GM12878 (cell line): ENCODE measurements around the gene TMEM88. TPM values are rescaled to one million over a fixed set of nuclear protein-coding genes. Genes with fewer than 3 reads are reported as not detected.

Experiments
- ATAC-seq: fragments of 200-7000 bp; cut with Tn5 transposase; 3 replicates; pipeline ENCODE4 v1.9.1; 2020; ENCODE audit warnings: mild to moderate bottlenecking, moderate library complexity
- BruUV-seq: library from RNA; stranded (reverse); fragments of 400-500 nt; replicated peaks from 2 replicates; lab custom pipeline; 2021; lab: Mats Ljungman, UMichigan
- CTCF ChIA-PET: fragments of 300-600 bp; sonication (Branson Sonifier 250); formaldehyde crosslinking; extraction: SDS; loops from one replicate; lab custom pipeline; 2021; ENCODE audit warnings: inconsistent platforms; lab: Yijun Ruan, JAX
- POLR2A ChIA-PET: fragments of 350-600 bp; formaldehyde crosslinking; extraction: SDS; loops from one replicate; lab custom pipeline; 2021; ENCODE audit warnings: inconsistent platforms; lab: Charles Lee
- RAD21 ChIA-PET: fragments of 300-600 bp; sonication (Branson Sonifier 250); formaldehyde crosslinking; loops from one replicate; lab custom pipeline; 2023; ENCODE audit warnings: antibody characterized with exemption; ENCODE audit not compliant: unreplicated experiment; lab: Charles Lee
- SMC1A ChIA-PET: fragments of 300-600 bp; sonication (Branson Sonifier 250); formaldehyde crosslinking; loops from one replicate; lab custom pipeline; 2023; ENCODE audit not compliant: unreplicated experiment, uncharacterized antibody; lab: Charles Lee
- DNase-seq: peaks from one replicate; pipeline ENCODE4 v3.0.0-alpha.2; 2011; ENCODE audit warnings: low read depth, low spot score
- FAIRE-seq: peaks from 3 replicates; lab custom pipeline; 2011; peaks lifted over from hg19 to GRCh38; lab: Jason Lieb, UNC
- H2AFZ ChIP-seq: 2 replicates; pipeline ENCODE4 v1.6.0; 2011; ENCODE audit warnings: low read depth, low read length, control low read depth; ENCODE audit not compliant: control insufficient read depth
- H3K27ac ChIP-seq: 2 replicates; pipeline ENCODE4 v1.5.1; 2011; ENCODE audit warnings: control low read depth; ENCODE audit not compliant: control insufficient read depth, insufficient read depth
- H3K27me3 ChIP-seq, 2 experiments: replicated peaks in 1 of 2; 2 replicates each; pipeline versions ENCODE4 v1.6.0 to v1.6.1; 2011; ENCODE audit warnings: low read length in 1 of 2; ENCODE audit not compliant: control insufficient read depth in 2 of 2, insufficient read depth in 2 of 2
- H3K36me3 ChIP-seq, 2 experiments: 2 replicates each; pipeline ENCODE4 v1.5.1; 2011; ENCODE audit warnings: low read length in 1 of 2; ENCODE audit not compliant: control insufficient read depth in 2 of 2, insufficient read depth in 2 of 2
- H3K4me1 ChIP-seq: 2 replicates; pipeline ENCODE4 v1.6.1; 2011; ENCODE audit warnings: mild to moderate bottlenecking, low read length, moderate library complexity, mixed read lengths; ENCODE audit not compliant: control insufficient read depth, insufficient read depth
- H3K4me2 ChIP-seq: 2 replicates; pipeline ENCODE4 v1.6.0; 2011; ENCODE audit warnings: control low read depth; ENCODE audit not compliant: control insufficient read depth, insufficient read depth
- H3K4me3 ChIP-seq: fragments of 200-600 bp; sonication (generic); 2 replicates; pipeline ENCODE4 v1.5.1; 2016
- H3K79me2 ChIP-seq: 2 replicates; pipeline ENCODE4 v1.6.0; 2011; ENCODE audit warnings: low read length; ENCODE audit not compliant: control insufficient read depth, insufficient read depth
- H3K9ac ChIP-seq: 2 replicates; pipeline ENCODE4 v1.8.0; 2011; ENCODE audit warnings: low read length, control low read depth, mixed read lengths; ENCODE audit not compliant: control insufficient read depth, insufficient read depth
- H3K9me3 ChIP-seq: replicated peaks from 3 replicates; pipeline ENCODE4 v1.5.1; 2011; ENCODE audit warnings: mild to moderate bottlenecking, low read length; ENCODE audit not compliant: control insufficient read depth, insufficient read depth
- H4K20me1 ChIP-seq: 2 replicates; pipeline ENCODE4 v1.6.0; 2011; ENCODE audit not compliant: control insufficient read depth, insufficient read depth
- BRCA1 ChIP-seq: IDR thresholded peaks from 2 replicates; pipeline ENCODE4 v1.6.1; 2011; ENCODE audit warnings: low read depth, low read length, improper control_type of control experiment
- HCFC1 ChIP-seq: fragments of 150-350 bp; IDR thresholded peaks from 2 replicates; pipeline ENCODE4 v1.6.1; 2014; ENCODE audit warnings: low read length
- NBN ChIP-seq: fragments of 450-650 bp; IDR thresholded peaks from 2 replicates; pipeline ENCODE4 v1.6.1; 2016
- NR2C2 ChIP-seq: IDR thresholded peaks from 2 replicates; pipeline ENCODE4 v1.6.1; 2011; ENCODE audit warnings: borderline replicate concordance, low read depth; ENCODE audit not compliant: control insufficient read depth, insufficient read length
- POLR2A ChIP-seq: IDR thresholded peaks from 2 replicates; pipeline ENCODE4 v1.6.1; 2011; ENCODE audit warnings: low read depth, mild to moderate bottlenecking, low read length
- POLR2AphosphoS5 ChIP-seq: IDR thresholded peaks from 2 replicates; pipeline ENCODE4 v1.6.1; 2011; ENCODE audit warnings: mild to moderate bottlenecking, low read length, inconsistent platforms
- RB1 ChIP-seq: fragments of 450-650 bp; formaldehyde crosslinking; IDR thresholded peaks from 2 replicates; pipeline ENCODE4 v1.6.1; 2017; ENCODE audit warnings: mild to moderate bottlenecking, borderline replicate concordance
- TCF3 ChIP-seq: IDR thresholded peaks from 2 replicates; pipeline ENCODE4 v1.6.1; 2012; ENCODE audit warnings: low read depth, mild to moderate bottlenecking, low read length, borderline replicate concordance; ENCODE audit not compliant: insufficient read depth
- USF1 ChIP-seq: IDR thresholded peaks from 2 replicates; pipeline ENCODE4 v1.6.1; 2011; ENCODE audit warnings: borderline replicate concordance, low read depth, mild to moderate bottlenecking, moderate library complexity, mixed read lengths, low read length; ENCODE audit not compliant: insufficient read depth; ENCODE audit errors: extremely low read length
- WGBS: methylation state at CpG from one replicate; pipeline ENCODE4 v1.1.6; 2016; ENCODE audit warnings: low lambda C conversion rate; ENCODE audit not compliant: insufficient replicate concordance, insufficient coverage; ENCODE audit errors: missing lambda C conversion rate; 5-methylcytosine and 5-hydroxymethylcytosine counted together
- in situ Hi-C: fragments of 300-500 bp; cut with MboI; formaldehyde crosslinking; loops from 9 replicates; pipeline ENCODE4 v1.14.3; 2018; ENCODE audit warnings: mixed read lengths
- intact Hi-C: fragments of 100-400 bp; cut with micrococcal nuclease; formaldehyde crosslinking; loops from one replicate; pipeline ENCODE4 v1.14.2; 2022; ENCODE audit not compliant: unreplicated experiment
- polyA plus RNA-seq, 11 experiments: library from polyadenylated mRNA; depleted of rRNA in 4 of 11; unstranded in 6 of 11; stranded (reverse) in 5 of 11; fragments of >200 nt; fragmentation: Nextera tagmentation in 4 of 11; fragmentation: Illumina TruSeq in 1 of 11; extraction: Ambion mirVana in 4 of 11; extraction: Trizol in 1 of 11; gene quantifications; 1 replicate in 1 of 11; 2 replicates in 10 of 11; pipeline versions ENCODE4 v1.2.1 to v1.2.3, GENCODE V29; 2011 to 2016; ENCODE audit warnings: inconsistent platforms in 2 of 11, missing spikeins in 2 of 11, low read depth in 1 of 11
- total RNA-seq, 4 experiments: library from RNA; depleted of rRNA in 3 of 4; stranded (reverse); fragments of >200 nt in 3 of 4; fragmentation: Illumina TruSeq in 1 of 4; extraction: Trizol in 1 of 4; gene quantifications; 2 replicates each; pipeline versions ENCODE4 v1.2.1 to v1.2.3, GENCODE V29; 2013 to 2021
- TF ChIP-seq, protein P1 (sequence below): fragments of 450-650 bp; IDR thresholded peaks from 2 replicates; pipeline ENCODE4 v1.6.1; 2014; ENCODE audit warnings: mild to moderate bottlenecking
- TF ChIP-seq, protein P2 (sequence below): fragments of 450-650 bp; IDR thresholded peaks from 2 replicates; pipeline ENCODE4 v1.6.1; 2018; ENCODE audit warnings: borderline replicate concordance, mild to moderate bottlenecking; ENCODE audit not compliant: partially characterized antibody
- TF ChIP-seq, protein P3 (sequence below): fragments of 450-650 bp; IDR thresholded peaks from 2 replicates; pipeline ENCODE4 v1.6.1; 2016; ENCODE audit warnings: mild to moderate bottlenecking, moderate library complexity, borderline replicate concordance
- TF ChIP-seq, protein P4 (sequence below): IDR thresholded peaks from 2 replicates; pipeline ENCODE4 v1.6.1; 2011; ENCODE audit warnings: low read depth, low read length, improper control_type of control experiment, borderline replicate concordance

Gene TMEM88
- total and polyA plus RNA-seq, 10 of the 15 experiments (the other 5 are each of a cell fraction or from before 2014, with no cell fraction given), result 0.21 to 2.2 (median 0.62) TPM; not detected in 5

DNA sequence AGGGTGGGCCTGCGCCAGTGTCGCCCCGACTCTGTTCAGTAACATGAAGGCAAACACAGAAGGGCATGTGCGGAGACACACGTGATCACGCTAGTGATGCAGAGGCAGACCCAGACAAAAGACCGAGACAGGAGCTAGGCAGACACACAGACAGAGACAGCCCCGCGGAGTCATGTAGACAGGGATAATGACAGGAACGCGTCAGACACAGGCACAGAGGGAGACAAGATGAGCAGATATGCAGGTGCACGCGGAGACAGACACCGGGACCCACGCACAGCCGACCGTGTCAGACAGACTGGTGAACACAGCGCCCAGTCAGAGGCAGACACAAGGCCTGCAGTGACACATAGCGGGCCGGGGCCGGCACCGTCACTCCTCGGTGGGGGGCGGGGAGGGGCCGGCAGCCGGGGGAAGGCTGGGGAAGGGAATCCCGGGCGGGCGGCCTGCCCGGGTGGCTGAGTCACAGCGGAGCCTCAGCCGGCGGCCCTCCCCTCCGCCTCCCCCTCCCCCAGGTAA lies 13.4 kb upstream of the TMEM88 start:
- Histone ChIP-seq H3K4me2 (peak overlapping the region; percentile 100), H3K9me3 (no peaks in the 10 kb centered on the region), H3K9ac (peak overlapping the region; percentile 97), H3K27me3 (no peaks in the 10 kb centered on the region), H2AFZ (peak overlapping the region; percentile 62), H4K20me1 (no peaks in the 10 kb centered on the region; the same call in none of the 2 replicates), H3K79me2 (peaks cover 63% of the 10 kb centered on the region), H3K36me3 (peaks cover 4 to 5% of the 10 kb centered on the region in 2 experiments; a peak in 3 of 4 replicates), H3K27ac (peak overlapping the region; percentile 99), H3K4me3 (peak overlapping the region; percentile 92), H3K4me1 (peaks cover 41% of the 10 kb centered on the region)
- intact Hi-C loops, result no loop called here
- CTCF ChIA-PET, result interaction anchor here (0.6 to 2.3 kb wide), 7 partner anchors 14 to 216 kb away, joined by 3 to 9 read pairs (median 3); partner anchors contain the start of genes CNTROB, NAA38 and TRAPPC1
- 16% methylated on average over 23 of the region's 34 CpGs for WGBS
- DNase-seq, result no peak
- no peak for FAIRE-seq
- in situ Hi-C loops, result no loop called here
- SMC1A ChIA-PET, result interaction anchor here (0.9 to 1.5 kb wide), 4 partner anchors 8 to 98 kb away, joined by 3 to 5 read pairs (median 3); partner anchors contain the start of gene KDM6B
- POLR2A ChIA-PET, result interaction anchor here (1.0 to 4.1 kb wide), 2 partner anchors 7 to 16 kb away, joined by 5 to 49 read pairs; partner anchors contain the start of genes KDM6B and NAA38
- BruUV-seq, result no TSS peak
- ATAC-seq, result peak; percentile 12
- RAD21 ChIA-PET, result interaction anchor here (1.3 to 2.1 kb wide), 3 partner anchors 9 to 98 kb away, joined by 4 to 8 read pairs (median 6); partner anchors contain the start of gene NAA38
- peak; percentile 70 for TF ChIP-seq USF1
- TF ChIP-seq, protein P1, sequence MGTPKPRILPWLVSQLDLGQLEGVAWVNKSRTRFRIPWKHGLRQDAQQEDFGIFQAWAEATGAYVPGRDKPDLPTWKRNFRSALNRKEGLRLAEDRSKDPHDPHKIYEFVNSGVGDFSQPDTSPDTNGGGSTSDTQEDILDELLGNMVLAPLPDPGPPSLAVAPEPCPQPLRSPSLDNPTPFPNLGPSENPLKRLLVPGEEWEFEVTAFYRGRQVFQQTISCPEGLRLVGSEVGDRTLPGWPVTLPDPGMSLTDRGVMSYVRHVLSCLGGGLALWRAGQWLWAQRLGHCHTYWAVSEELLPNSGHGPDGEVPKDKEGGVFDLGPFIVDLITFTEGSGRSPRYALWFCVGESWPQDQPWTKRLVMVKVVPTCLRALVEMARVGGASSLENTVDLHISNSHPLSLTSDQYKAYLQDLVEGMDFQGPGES, result no peak
- TF ChIP-seq RB1, result no peak
- no peak for TF ChIP-seq BRCA1
- TF ChIP-seq, protein P2, sequence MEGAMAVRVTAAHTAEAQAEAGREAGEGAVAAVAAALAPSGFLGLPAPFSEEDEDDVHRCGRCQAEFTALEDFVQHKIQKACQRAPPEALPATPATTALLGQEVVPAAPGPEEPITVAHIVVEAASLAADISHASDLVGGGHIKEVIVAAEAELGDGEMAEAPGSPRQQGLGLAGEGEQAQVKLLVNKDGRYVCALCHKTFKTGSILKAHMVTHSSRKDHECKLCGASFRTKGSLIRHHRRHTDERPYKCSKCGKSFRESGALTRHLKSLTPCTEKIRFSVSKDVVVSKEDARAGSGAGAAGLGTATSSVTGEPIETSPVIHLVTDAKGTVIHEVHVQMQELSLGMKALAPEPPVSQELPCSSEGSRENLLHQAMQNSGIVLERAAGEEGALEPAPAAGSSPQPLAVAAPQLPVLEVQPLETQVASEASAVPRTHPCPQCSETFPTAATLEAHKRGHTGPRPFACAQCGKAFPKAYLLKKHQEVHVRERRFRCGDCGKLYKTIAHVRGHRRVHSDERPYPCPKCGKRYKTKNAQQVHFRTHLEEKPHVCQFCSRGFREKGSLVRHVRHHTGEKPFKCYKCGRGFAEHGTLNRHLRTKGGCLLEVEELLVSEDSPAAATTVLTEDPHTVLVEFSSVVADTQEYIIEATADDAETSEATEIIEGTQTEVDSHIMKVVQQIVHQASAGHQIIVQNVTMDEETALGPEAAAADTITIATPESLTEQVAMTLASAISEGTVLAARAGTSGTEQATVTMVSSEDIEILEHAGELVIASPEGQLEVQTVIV, result no peak
- TF ChIP-seq, protein P3, sequence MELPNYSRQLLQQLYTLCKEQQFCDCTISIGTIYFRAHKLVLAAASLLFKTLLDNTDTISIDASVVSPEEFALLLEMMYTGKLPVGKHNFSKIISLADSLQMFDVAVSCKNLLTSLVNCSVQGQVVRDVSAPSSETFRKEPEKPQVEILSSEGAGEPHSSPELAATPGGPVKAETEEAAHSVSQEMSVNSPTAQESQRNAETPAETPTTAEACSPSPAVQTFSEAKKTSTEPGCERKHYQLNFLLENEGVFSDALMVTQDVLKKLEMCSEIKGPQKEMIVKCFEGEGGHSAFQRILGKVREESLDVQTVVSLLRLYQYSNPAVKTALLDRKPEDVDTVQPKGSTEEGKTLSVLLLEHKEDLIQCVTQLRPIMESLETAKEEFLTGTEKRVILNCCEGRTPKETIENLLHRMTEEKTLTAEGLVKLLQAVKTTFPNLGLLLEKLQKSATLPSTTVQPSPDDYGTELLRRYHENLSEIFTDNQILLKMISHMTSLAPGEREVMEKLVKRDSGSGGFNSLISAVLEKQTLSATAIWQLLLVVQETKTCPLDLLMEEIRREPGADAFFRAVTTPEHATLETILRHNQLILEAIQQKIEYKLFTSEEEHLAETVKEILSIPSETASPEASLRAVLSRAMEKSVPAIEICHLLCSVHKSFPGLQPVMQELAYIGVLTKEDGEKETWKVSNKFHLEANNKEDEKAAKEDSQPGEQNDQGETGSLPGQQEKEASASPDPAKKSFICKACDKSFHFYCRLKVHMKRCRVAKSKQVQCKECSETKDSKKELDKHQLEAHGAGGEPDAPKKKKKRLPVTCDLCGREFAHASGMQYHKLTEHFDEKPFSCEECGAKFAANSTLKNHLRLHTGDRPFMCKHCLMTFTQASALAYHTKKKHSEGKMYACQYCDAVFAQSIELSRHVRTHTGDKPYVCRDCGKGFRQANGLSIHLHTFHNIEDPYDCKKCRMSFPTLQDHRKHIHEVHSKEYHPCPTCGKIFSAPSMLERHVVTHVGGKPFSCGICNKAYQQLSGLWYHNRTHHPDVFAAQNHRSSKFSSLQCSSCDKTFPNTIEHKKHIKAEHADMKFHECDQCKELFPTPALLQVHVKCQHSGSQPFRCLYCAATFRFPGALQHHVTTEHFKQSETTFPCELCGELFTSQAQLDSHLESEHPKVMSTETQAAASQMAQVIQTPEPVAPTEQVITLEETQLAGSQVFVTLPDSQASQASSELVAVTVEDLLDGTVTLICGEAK, result no peak
- TF ChIP-seq TCF3, result no peak
- peak; percentile 70 for TF ChIP-seq POLR2A
- TF ChIP-seq NR2C2, result no peak
- TF ChIP-seq NBN, result peak; percentile 52; the same call in 1 of the 2 replicates
- TF ChIP-seq, protein P4, sequence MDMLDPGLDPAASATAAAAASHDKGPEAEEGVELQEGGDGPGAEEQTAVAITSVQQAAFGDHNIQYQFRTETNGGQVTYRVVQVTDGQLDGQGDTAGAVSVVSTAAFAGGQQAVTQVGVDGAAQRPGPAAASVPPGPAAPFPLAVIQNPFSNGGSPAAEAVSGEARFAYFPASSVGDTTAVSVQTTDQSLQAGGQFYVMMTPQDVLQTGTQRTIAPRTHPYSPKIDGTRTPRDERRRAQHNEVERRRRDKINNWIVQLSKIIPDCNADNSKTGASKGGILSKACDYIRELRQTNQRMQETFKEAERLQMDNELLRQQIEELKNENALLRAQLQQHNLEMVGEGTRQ, result peak; percentile 33; the same call in 1 of the 2 replicates
- TF ChIP-seq HCFC1, result no peak
- peak; percentile 68 for TF ChIP-seq POLR2AphosphoS5
